ENCODE measurements around the gene CREBBP. TPM values are rescaled to one million over a fixed set of nuclear protein-coding genes. Genes with fewer than 3 reads are reported as not detected.

Gene CREBBP
- total and polyA plus RNA-seq, 2 donors (not counting 3 experiments of a cell fraction or from before 2014, with no cell fraction given): 13.8 to 72.7 TPM

GRCh38 chr16:3717235-3718018 is 163.1 kb downstream of the CREBBP start, which contains the start of gene TRAP1:
TSS of gene TRAP1 (minus strand) at chr16:3717524. CDS start at chr16:3717508, 16 bp downstream.
- Histone ChIP-seq H3K4me1 (ENCODE audit: control insufficient read depth, extremely low read depth, insufficient read depth, low read length) (peaks cover 14% of the 10 kb centered on the region), H3K4me2 (ENCODE audit: insufficient read depth, low read length) (peak within 1 kb of the TSS; percentile 90), H3K79me2 (ENCODE audit: control insufficient read depth, insufficient read depth, low read length) (peaks cover 41% of the 10 kb centered on the region), H3K27ac (ENCODE audit: insufficient read depth, low read depth, low read length) (peak within 1 kb of the TSS; percentile 71), H3K4me3 (replicated peaks in 1 of 3; ENCODE audit: insufficient read depth in 1 of 3, low read depth in 1 of 3, low read length in 3 of 3) (peak within 1 kb of the TSS; percentile 51 to 96 (median 79)), H4K20me1 (replicated peaks; ENCODE audit: control insufficient read depth, extremely low read depth, insufficient read depth, low read length) (no peaks in the 10 kb centered on the region), H3K9me3 (replicated peaks; ENCODE audit: control insufficient read depth, insufficient read depth, low read length) (no peaks in the 10 kb centered on the region), H3K36me3 (ENCODE audit: control insufficient read depth in 2 of 2, extremely low read depth in 1 of 2, insufficient read depth in 2 of 2, low read length in 2 of 2) (peaks cover 0 to 6% of the 10 kb centered on the region in 2 experiments), H3K9ac (replicated peaks; ENCODE audit: extremely low read depth, insufficient read depth, low read length) (peak within 1 kb of the TSS; percentile 72), H3K27me3 (ENCODE audit: control insufficient read depth in 2 of 2, insufficient read depth in 2 of 2, low read length in 2 of 2) (no peaks in the 10 kb centered on the region), H3K9me1 (replicated peaks; ENCODE audit: control insufficient read depth, extremely low read depth, insufficient read depth, low read length) (no peaks in the 10 kb centered on the region), H2AFZ (ENCODE audit: low read depth, low read length) (peak within 1 kb of the TSS; percentile 83)
- BruUV-seq (replicated peaks): TSS peak; percentile 98
- peak; percentile 81 for FAIRE-seq
- DNase-seq (ENCODE audit: low read depth, low spot score): peak; percentile 83
- CTCF ChIA-PET: interaction anchor here (0.5 to 2.1 kb wide), 3 partner anchors 27 to 236 kb away, joined by 3 to 11 read pairs (median 3); no protein-coding TSS in a partner anchor
- POLR2A ChIA-PET: no interaction called here
- intact Hi-C loops (cut with micrococcal nuclease): loop anchor here (1.0 kb wide), 2 partner anchors 27 to 40 kb away; no protein-coding TSS in a partner anchor
- dilution Hi-C loops (cut with MboI; ENCODE audit: extremely low pct_ligation_motif_present, low sequenced_read_pairs): no loop called here
- TF ChIP-seq GATA2 (IDR thresholded peaks at IDR 0.05; ENCODE audit: insufficient read depth, insufficient read length, low read depth, low read length): no peak
- peak; percentile 41 for TF ChIP-seq MAX (IDR thresholded peaks at IDR 0.05; ENCODE audit: insufficient read depth, insufficient read length)
- peak; percentile 86 for TF ChIP-seq POLR2A (IDR thresholded peaks at IDR 0.05; ENCODE audit: low read depth, low read length)
- no peak for TF ChIP-seq EZH2 (IDR thresholded peaks at IDR 0.05; ENCODE audit: borderline replicate concordance, low read depth, low read length, severe bottlenecking)
- no peak for TF ChIP-seq CTCF (IDR thresholded peaks at IDR 0.05; ENCODE audit: extremely low read depth in 1 of 2, insufficient read depth in 1 of 2, low read depth in 1 of 2, low read length in 2 of 2)
- TF ChIP-seq MYC (IDR thresholded peaks at IDR 0.05; ENCODE audit: low read depth, low read length): peak; percentile 63
- TF ChIP-seq POLR2AphosphoS5 (IDR thresholded peaks at IDR 0.05; ENCODE audit: insufficient read depth, low read depth, low read length): peak; percentile 97

Measured in endothelial cell of umbilical vein (primary cell).